CD4-positive, CD25-positive, alpha-beta regulatory T cell (primary cell): ENCODE measurements around the gene BBX. TPM values are rescaled to one million over a fixed set of nuclear protein-coding genes. Genes with fewer than 3 reads are reported as not detected.

Experiments
- ATAC-seq, 2 donors: fragments of 150-1000 bp; cut with Tn5 transposase; one replicate each; pipeline ENCODE4 v1.10.0; 2021; ENCODE audit warnings: low read depth in 2 of 2, moderate number of reproducible peaks in 2 of 2, moderate library complexity in 1 of 2
- DNase-seq, 3 donors: peaks; one replicate each; pipeline versions ENCODE4 v3.0.0 to v3.0.0-alpha.2; 2012 to 2022; ENCODE audit warnings: mixed read lengths in 1 of 3
- H3K27ac ChIP-seq: one replicate; pipeline ENCODE4 v1.7.0; 2013; ENCODE audit warnings: mild to moderate bottlenecking, low read length; ENCODE audit not compliant: insufficient read depth, poor library complexity, severe bottlenecking
- H3K27me3 ChIP-seq: one replicate; pipeline ENCODE4 v1.7.0; 2013; ENCODE audit warnings: low read length; ENCODE audit not compliant: control insufficient read depth, insufficient read depth
- H3K36me3 ChIP-seq: one replicate; pipeline ENCODE4 v1.7.0; 2013; ENCODE audit warnings: mild to moderate bottlenecking, low read length, moderate library complexity; ENCODE audit not compliant: control insufficient read depth, insufficient read depth
- H3K4me1 ChIP-seq: 2 replicates; pipeline ENCODE4 v1.7.0; 2013; ENCODE audit warnings: mild to moderate bottlenecking, low read length; ENCODE audit not compliant: insufficient read depth, control insufficient read depth, poor library complexity, severe bottlenecking
- H3K4me3 ChIP-seq: one replicate; pipeline ENCODE4 v1.7.0; 2013; ENCODE audit warnings: low read depth, mild to moderate bottlenecking, low read length, moderate library complexity
- H3K9me3 ChIP-seq, 2 experiments: 1 replicate in 1 of 2; 2 replicates in 1 of 2; pipeline ENCODE4 v1.7.0; 2013; ENCODE audit warnings: low read length in 2 of 2, mild to moderate bottlenecking in 1 of 2, moderate library complexity in 1 of 2; ENCODE audit not compliant: control insufficient read depth in 2 of 2
- H3K27ac Mint-ChIP-seq, 3 donors: one replicate each; pipeline ENCODE4 v1.8.0; 2020 to 2022; ENCODE audit warnings: mild to moderate bottlenecking in 3 of 3, mixed read lengths in 3 of 3, moderate library complexity in 2 of 3
- H3K27me3 Mint-ChIP-seq: one replicate; pipeline ENCODE4 v1.8.0; 2022; ENCODE audit warnings: mild to moderate bottlenecking, mixed read lengths
- H3K36me3 Mint-ChIP-seq: one replicate; pipeline ENCODE4 v1.8.0; 2020; ENCODE audit warnings: mixed read lengths
- H3K4me1 Mint-ChIP-seq, 4 donors: one replicate each; pipeline ENCODE4 v1.8.0; 2020 to 2022; ENCODE audit warnings: mixed read lengths in 4 of 4, mild to moderate bottlenecking in 1 of 4
- H3K4me3 Mint-ChIP-seq, 4 donors: one replicate each; pipeline ENCODE4 v1.8.0; 2020 to 2022; ENCODE audit warnings: mild to moderate bottlenecking in 4 of 4, mixed read lengths in 4 of 4, moderate library complexity in 3 of 4
- H3K9me3 Mint-ChIP-seq, 7 donors: one replicate each; pipeline ENCODE4 v1.8.0; 2020 to 2022; ENCODE audit warnings: mixed read lengths in 7 of 7, mild to moderate bottlenecking in 3 of 7, moderate library complexity in 2 of 7
- polyA plus RNA-seq, 4 donors: library from polyadenylated mRNA; unstranded; fragments of 300-500 nt; fragmentation: Illumina TruSeq; gene quantifications; one replicate each; pipeline ENCODE4 v1.2.3, GENCODE V29; 2021
- total RNA-seq: library from RNA; stranded (reverse); gene quantifications from one replicate; pipeline ENCODE4 v1.2.3, GENCODE V29; 2022

The BBX gene
- total and polyA plus RNA-seq, 5 donors from 2014 or later = 62.1 to 96.2 (median 82.8) TPM

GRCh38 chr3:107666853-107667252 is 144.1 kb downstream of the BBX start:
- Histone ChIP-seq H3K27me3 (no peaks in the 10 kb centered on the region), H3K36me3 (no peaks in the 10 kb centered on the region), H3K4me1 (no peaks in the 10 kb centered on the region), H3K27ac (no peak overlapping the region), H3K9me3 (no peaks in the 10 kb centered on the region), H3K4me3 (no peak overlapping the region)
- Mint-ChIP-seq H3K9me3 (no peaks in the 10 kb centered on the region), H3K27me3 (no peaks in the 10 kb centered on the region), H3K4me1 (peaks cover 10 to 31% (median 24%) of the 10 kb centered on the region in 4 donors), H3K4me3 (no peak overlapping the region), H3K27ac (no peak overlapping the region), H3K36me3 (peaks cover 10% of the 10 kb centered on the region)
- ATAC-seq = no peak
- no peak for DNase-seq

- Histone ChIP-seq H3K4me3 (no peak overlapping the region), H3K27me3 (no peaks in the 10 kb centered on the region), H3K4me1 (no peaks in the 10 kb centered on the region), H3K9me3 (no peaks in the 10 kb centered on the region), H3K36me3 (no peaks in the 10 kb centered on the region), H3K27ac (no peak overlapping the region)
- DNase-seq (no peak), ATAC-seq (no peak)
- no peak overlapping the region for H3K4me3 Mint-ChIP-seq
- H3K36me3 Mint-ChIP-seq = peaks cover 4% of the 10 kb centered on the region
- H3K27me3 Mint-ChIP-seq = no peaks in the 10 kb centered on the region
- peaks cover 5 to 29% (median 22%) of the 10 kb centered on the region in 4 donors for H3K4me1 Mint-ChIP-seq
- H3K27ac Mint-ChIP-seq = no peak overlapping the region
- no peaks in the 10 kb centered on the region for H3K9me3 Mint-ChIP-seq
Measured at GRCh38 chr3:107668416-107668815, 145.7 kb downstream of the BBX start.

GRCh38 chr3:107668963-107669362 is 146.2 kb downstream of the BBX start:
- no peak overlapping the region for H3K27ac ChIP-seq
- no peak for DNase-seq
- no peaks in the 10 kb centered on the region for H3K9me3 Mint-ChIP-seq
- peaks cover 6 to 32% (median 23%) of the 10 kb centered on the region in 4 donors for H3K4me1 Mint-ChIP-seq
- H3K4me3 Mint-ChIP-seq = no peak overlapping the region
- H3K4me1 ChIP-seq = no peaks in the 10 kb centered on the region
- no peaks in the 10 kb centered on the region for H3K9me3 ChIP-seq
- H3K27me3 ChIP-seq = no peaks in the 10 kb centered on the region
- no peaks in the 10 kb centered on the region for H3K27me3 Mint-ChIP-seq
- H3K36me3 Mint-ChIP-seq = peaks cover 4% of the 10 kb centered on the region
- no peak for ATAC-seq
- H3K27ac Mint-ChIP-seq = no peak overlapping the region
- H3K36me3 ChIP-seq = no peaks in the 10 kb centered on the region
- no peak overlapping the region for H3K4me3 ChIP-seq

- H3K9me3 ChIP-seq = no peaks in the 10 kb centered on the region
- ATAC-seq (no peak), DNase-seq (no peak)
- Mint-ChIP-seq H3K9me3 (no peaks in the 10 kb centered on the region), H3K4me1 (peaks cover 12 to 36% (median 22%) of the 10 kb centered on the region in 4 donors), H3K27ac (no peak overlapping the region), H3K27me3 (no peaks in the 10 kb centered on the region), H3K4me3 (no peak overlapping the region), H3K36me3 (peaks cover 3% of the 10 kb centered on the region)
- no peak overlapping the region for H3K4me3 ChIP-seq
- H3K4me1 ChIP-seq = no peaks in the 10 kb centered on the region
- H3K36me3 ChIP-seq = no peaks in the 10 kb centered on the region
- no peak overlapping the region for H3K27ac ChIP-seq
- no peaks in the 10 kb centered on the region for H3K27me3 ChIP-seq
Measured at GRCh38 chr3:107669669-107670068, 146.9 kb downstream of the BBX start.

GRCh38 chr3:107670986-107671385 is 148.2 kb downstream of the BBX start:
- Mint-ChIP-seq H3K27me3 (no peaks in the 10 kb centered on the region), H3K27ac (no peak overlapping the region), H3K4me3 (no peak overlapping the region), H3K36me3 (no peaks in the 10 kb centered on the region), H3K9me3 (no peaks in the 10 kb centered on the region), H3K4me1 (peaks cover 12 to 39% (median 23%) of the 10 kb centered on the region in 4 donors)
- Histone ChIP-seq H3K36me3 (no peaks in the 10 kb centered on the region), H3K4me3 (no peak overlapping the region), H3K27ac (no peak overlapping the region), H3K9me3 (no peaks in the 10 kb centered on the region), H3K27me3 (no peaks in the 10 kb centered on the region), H3K4me1 (no peaks in the 10 kb centered on the region)
- no peak for DNase-seq
- ATAC-seq = no peak

- H3K9me3 Mint-ChIP-seq = no peaks in the 10 kb centered on the region
- DNase-seq (no peak), ATAC-seq (no peak)
- H3K36me3 Mint-ChIP-seq = no peaks in the 10 kb centered on the region
- H3K27ac ChIP-seq = no peak overlapping the region
- no peaks in the 10 kb centered on the region for H3K36me3 ChIP-seq
- H3K4me1 Mint-ChIP-seq = peaks cover 5 to 28% (median 21%) of the 10 kb centered on the region in 4 donors
- H3K4me3 Mint-ChIP-seq = no peak overlapping the region
- no peak overlapping the region for H3K4me3 ChIP-seq
- no peaks in the 10 kb centered on the region for H3K27me3 Mint-ChIP-seq
- no peaks in the 10 kb centered on the region for H3K4me1 ChIP-seq
- peak overlapping the region in 1 of 3 donors; percentile 52 for H3K27ac Mint-ChIP-seq
- no peaks in the 10 kb centered on the region for H3K9me3 ChIP-seq
- no peaks in the 10 kb centered on the region for H3K27me3 ChIP-seq
Measured at GRCh38 chr3:107674371-107674770, 151.6 kb downstream of the BBX start.

GRCh38 chr3:107675233-107675900 is 152.6 kb downstream of the BBX start:
- Histone ChIP-seq H3K4me3 (no peak overlapping the region), H3K9me3 (no peaks in the 10 kb centered on the region), H3K36me3 (no peaks in the 10 kb centered on the region), H3K27ac (no peak overlapping the region), H3K27me3 (no peaks in the 10 kb centered on the region), H3K4me1 (no peaks in the 10 kb centered on the region)
- Mint-ChIP-seq H3K4me1 (peaks cover 6 to 29% (median 22%) of the 10 kb centered on the region in 4 donors), H3K27me3 (no peaks in the 10 kb centered on the region), H3K9me3 (no peaks in the 10 kb centered on the region), H3K4me3 (no peak overlapping the region), H3K36me3 (no peaks in the 10 kb centered on the region), H3K27ac (peak overlapping the region; percentile 3 to 52 (median 43))
- ATAC-seq (no peak), DNase-seq (no peak)
